GM10248 (cell line): Measurements from ENCODE around the gene LLGL2.

Experiments used
- CTCF ChIA-PET: fragments of 300-600 bp; sonication (Branson Sonifier 250); formaldehyde crosslinking; extraction: SDS; loops from one replicate; lab custom pipeline; 2021; ENCODE audit warnings: antibody characterized with exemption; lab: Yijun Ruan, JAX
- POLR2A ChIA-PET: fragments of 350-650 bp; sonication (Branson Sonifier 250); formaldehyde crosslinking; extraction: SDS; loops from one replicate; lab custom pipeline; 2020; ENCODE audit warnings: antibody characterized with exemption; lab: Yijun Ruan, JAX
- DNase-seq: peaks from one replicate; pipeline ENCODE4 v3.0.0; 2012; ENCODE audit errors: extremely low spot score
- CTCF ChIP-seq: IDR thresholded peaks from 2 replicates; pipeline ENCODE4 v1.5.1; 2012; ENCODE audit warnings: mild to moderate bottlenecking, low read depth; ENCODE audit errors: extremely low read depth, missing control alignments, control extremely low read depth

LLGL2 gene

GRCh38 chr17:75551266-75551665, 25.8 kb downstream of the LLGL2 start:
- no peak for TF ChIP-seq CTCF
- POLR2A ChIA-PET = no interaction called here
- CTCF ChIA-PET = interaction anchor here (0.8 to 1.4 kb wide), 3 partner anchors 10 to 126 kb away, joined by 3 read pairs; no protein-coding TSS in a partner anchor
- DNase-seq = no peak

DNA sequence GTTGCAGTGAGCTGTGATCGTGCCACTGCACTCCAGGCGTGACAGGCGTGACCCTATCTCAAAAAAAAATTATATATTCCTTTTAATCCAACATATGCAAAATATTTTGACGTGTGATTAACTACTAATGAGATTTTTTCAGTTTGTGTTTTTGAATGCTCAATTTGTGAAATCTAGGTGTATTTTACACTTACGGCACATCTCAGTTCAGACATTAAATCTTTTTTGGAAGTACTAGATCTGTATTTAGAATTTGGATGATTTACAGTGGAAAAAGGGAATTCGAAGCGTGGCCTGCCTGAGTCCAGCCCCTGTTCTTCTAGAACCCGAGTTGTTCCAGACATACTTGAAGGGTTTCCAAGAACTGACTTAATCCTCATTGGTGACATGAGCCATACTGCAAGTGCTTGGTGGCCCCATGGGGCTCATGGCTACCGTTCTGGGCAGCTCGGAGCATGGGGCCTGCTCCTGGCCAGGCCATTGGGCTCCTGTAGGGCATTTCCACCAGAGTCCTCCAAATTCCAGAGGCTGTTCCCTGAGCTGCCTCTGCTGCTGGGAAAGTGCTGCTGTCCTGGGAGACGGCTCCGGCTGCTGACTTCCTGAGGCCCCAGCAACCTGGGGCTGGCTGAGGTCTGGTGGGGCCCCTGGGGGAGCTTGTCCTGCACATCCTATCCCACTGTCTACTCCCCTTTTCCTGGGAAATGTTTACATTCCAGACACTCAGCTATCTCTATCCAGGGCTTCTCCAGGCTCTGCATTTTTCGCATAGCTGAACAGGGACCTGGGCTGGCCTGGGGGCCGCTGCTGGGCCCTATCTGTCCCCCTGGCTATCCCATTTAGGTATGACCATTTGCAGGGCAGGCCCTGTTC, 27.2 kb downstream of the LLGL2 start:
- ChIA-PET POLR2A (no interaction called here), CTCF (interaction anchor here (1.0 to 1.5 kb wide), 5 partner anchors 13 to 195 kb away, joined by 3 to 5 read pairs (median 4); partner anchors contain the start of gene SMIM5)

GRCh38 chr17:75553295-75554110, 28.0 kb downstream of the LLGL2 start:
- ChIA-PET CTCF (interaction anchor here (1.0 to 1.5 kb wide), 5 partner anchors 12 to 194 kb away, joined by 3 to 5 read pairs (median 4); partner anchors contain the start of gene SMIM5), POLR2A (no interaction called here)
- no peak for DNase-seq
- no peak for TF ChIP-seq CTCF

More for the DNA sequence above, 27.2 kb downstream of the LLGL2 start:
- no peak for TF ChIP-seq CTCF
- DNase-seq = no peak

GRCh38 chr17:75555679-75556153, 30.2 kb downstream of the LLGL2 start:
- DNase-seq = no peak
- CTCF ChIA-PET = interaction anchor here (1.1 kb wide), 1 partner anchor 102 kb away, joined by 3 read pairs; no protein-coding TSS in a partner anchor
- no peak for TF ChIP-seq CTCF
- POLR2A ChIA-PET = no interaction called here

- ChIA-PET POLR2A (no interaction called here), CTCF (no interaction called here)
- no peak for TF ChIP-seq CTCF
- DNase-seq = no peak
Observed at GRCh38 chr17:75557075-75557851, 31.8 kb downstream of the LLGL2 start.
